CD4-positive, alpha-beta T cell treated with Interleukin-2 at 100 ng/mL for 4 hours (primary cell): Measurements from ENCODE around the gene PMEPA1.

Source experiments
- DNase-seq: peaks from one replicate; pipeline ENCODE4 v3.0.0-alpha.2; 2020; ENCODE audit warnings: low spot score

PMEPA1 gene

GRCh38 chr20:57736738-57737347 lies 27.0 kb upstream of the PMEPA1 start:
- no peak for DNase-seq

DNA sequence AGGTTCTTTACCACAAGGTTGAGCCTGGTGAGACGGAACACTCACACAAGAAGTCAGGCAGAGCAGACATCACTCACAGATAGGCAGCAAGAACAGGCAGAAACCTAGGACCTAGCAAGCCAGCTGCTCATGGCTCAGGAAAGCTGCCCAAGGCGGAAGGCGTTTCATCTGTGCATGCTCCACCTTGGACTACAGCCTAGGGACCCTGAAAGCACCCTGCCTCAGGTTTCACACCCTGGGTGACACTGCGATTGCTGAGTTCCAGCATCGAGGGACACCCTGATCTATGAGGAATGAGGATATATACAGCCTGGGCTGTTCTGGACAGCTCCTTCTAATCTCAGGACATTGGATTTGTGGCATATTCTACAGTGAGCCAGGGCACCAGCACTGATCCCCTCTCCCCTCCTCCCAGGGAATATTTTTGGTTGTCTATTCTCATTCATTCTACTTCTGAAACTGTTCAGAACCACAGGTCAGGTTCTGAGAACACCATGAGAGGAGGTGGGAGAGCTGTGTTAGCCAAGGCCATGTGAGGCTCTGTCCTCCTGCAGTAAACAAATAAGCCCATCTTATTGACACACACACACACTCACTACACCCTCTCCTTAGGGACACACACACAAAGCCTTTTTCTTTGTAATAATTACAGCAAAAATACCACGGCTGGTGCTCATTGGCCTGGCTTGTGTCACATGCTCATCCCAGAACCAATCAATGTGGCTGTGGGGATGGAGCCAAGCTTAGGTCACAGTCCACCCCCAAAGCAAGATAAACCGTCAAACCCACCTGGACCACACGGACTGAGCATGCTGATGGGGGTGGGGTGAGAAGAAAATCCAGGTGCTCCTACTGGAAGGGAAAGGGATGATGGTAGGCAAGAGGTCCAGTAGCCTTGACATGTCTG lies 26.3 kb upstream of the PMEPA1 start:
- no peak for DNase-seq

- DNase-seq, result no peak
Measured at GRCh38 chr20:57734754-57735153, 24.9 kb upstream of the PMEPA1 start.

- no peak for DNase-seq
Measured at GRCh38 chr20:57732226-57732625, 22.4 kb upstream of the PMEPA1 start.

DNA sequence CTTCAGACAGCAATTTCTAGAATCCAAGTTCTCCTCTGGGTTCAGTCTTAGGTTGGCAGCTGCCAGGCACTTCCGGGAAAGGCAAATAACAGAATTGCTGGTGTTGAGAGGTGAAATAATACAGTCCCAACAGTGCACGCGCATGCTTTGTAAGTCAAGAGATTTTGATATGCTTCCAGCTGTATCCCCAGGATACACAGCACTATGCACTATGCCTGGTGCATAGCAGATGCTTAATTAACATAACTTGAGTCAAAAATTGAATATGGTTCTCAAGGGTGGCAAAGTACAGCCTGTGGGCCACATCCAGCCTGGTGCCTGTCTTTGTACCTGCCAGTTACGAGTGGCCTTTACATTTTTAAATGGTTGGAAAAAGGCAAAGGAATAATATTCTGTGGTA lies 18.9 kb upstream of the PMEPA1 start:
- no peak for DNase-seq

- no peak for DNase-seq
Measured at GRCh38 chr20:57727863-57728262, 18.0 kb upstream of the PMEPA1 start.

DNA sequence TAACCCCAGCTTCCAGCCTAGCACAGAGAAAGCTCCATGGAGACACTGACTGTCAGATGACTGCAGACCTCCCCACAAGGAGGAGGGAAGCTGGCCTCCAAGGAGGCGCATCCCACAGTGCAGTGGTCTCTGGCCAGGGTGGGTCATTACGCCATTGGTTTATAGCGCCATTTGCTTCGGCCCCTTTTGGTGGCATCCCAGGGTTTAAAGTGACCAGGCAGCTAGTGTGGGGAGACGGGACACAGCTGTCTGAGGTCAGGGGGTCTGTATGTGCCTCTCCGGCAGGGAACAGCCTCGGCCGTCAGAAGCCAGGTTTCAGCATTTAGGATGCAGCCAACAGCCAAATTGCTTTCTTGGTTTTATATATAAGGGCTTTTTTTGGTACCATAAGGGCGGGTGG lies 15.8 kb upstream of the PMEPA1 start:
- no peak for DNase-seq

DNA sequence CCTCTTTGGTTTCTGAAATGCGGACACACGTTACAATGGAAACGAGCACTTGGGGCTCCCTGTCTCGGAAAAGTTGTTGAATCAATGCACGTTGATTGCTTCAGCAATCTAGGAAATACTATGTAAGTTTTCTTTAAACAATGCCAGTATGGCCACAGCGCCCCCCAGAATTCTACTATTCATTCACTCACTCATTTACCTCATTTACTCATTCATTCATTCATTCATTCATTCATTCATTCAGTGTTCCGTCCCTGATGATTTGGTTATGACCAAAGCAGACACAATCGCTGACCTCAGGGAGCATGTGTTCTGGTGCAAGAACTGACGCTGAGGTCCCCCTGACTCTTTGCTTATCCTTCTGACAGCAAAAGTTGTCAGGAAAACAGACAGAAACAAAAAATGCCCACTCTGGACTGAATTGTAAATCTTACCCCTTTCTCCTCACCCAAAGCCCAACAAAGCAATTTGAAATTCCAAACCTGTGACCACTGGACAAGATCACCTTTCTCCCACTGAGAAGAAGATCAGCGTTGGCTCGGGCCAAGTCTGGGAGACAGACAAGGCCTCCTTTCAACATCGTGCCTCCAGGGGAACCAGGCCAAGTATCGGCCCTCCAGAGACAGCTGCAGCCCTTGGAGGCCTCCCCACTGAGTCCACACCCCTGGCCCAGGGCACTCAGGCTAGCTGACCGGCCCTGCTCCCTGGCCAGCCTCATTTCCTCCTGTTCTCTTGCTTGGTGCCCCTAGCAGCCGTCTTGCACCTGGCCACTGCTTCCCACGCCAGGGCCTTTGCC lies 15.0 kb upstream of the PMEPA1 start:
- DNase-seq, result no peak

GRCh38 chr20:57723816-57724215 lies 14.0 kb upstream of the PMEPA1 start:
- DNase-seq, result no peak

DNA sequence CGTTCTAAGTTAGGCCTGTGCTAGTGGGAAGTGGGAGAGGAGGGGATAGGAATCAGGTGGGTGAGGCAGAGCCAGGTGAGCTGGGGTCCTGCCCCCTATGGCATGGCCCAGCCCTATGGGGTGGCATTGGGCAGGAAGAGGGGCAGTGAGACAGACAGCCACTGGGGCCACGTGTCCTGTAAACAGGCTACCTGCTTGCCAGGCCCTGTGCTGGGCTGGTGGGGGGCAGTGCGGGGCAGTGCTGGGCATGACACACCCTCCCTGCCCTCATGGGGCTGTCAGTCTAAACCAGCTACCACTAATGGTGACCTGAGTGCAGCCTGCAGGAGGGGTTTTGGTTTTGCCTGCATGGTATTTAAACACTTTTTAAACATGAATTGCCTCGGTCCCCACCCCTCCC lies 10.1 kb upstream of the PMEPA1 start:
- no peak for DNase-seq

DNA sequence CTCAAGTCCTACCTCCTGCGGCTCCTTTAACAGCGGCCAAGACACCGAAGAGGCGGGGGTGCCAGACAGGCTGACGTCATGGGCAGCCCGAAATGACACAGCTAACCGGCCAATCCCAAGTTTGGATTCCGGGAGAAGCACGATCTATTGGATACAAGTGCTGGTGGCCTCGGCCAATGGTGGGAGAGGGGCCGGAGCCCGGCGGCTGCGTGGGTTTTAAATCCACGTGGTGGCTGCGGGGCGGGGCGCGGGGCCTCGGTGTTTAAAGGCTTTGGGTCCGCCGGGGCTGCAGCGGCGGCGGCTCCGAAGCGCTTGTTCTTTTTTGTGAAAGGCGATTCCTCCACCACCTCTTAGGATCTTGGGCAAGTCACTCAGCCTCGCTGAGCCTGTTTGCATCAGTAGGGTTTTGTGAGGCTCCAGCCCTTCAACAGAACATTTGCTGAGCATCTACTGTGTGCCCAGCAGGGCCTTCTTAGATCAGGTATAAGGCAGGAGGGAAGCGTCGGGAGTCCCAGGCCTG lies 8.7 kb upstream of the PMEPA1 start:
- DNase-seq, result peak; percentile 95

- DNase-seq, result no peak
Measured at GRCh38 chr20:57717797-57718196, 8.0 kb upstream of the PMEPA1 start.

- DNase-seq, result no peak
Measured at GRCh38 chr20:57716901-57717300, 7.1 kb upstream of the PMEPA1 start.

GRCh38 chr20:57716202-57716601 lies 6.4 kb upstream of the PMEPA1 start:
- no peak for DNase-seq

GRCh38 chr20:57715268-57715904 lies 5.6 kb upstream of the PMEPA1 start:
- no peak for DNase-seq

DNA sequence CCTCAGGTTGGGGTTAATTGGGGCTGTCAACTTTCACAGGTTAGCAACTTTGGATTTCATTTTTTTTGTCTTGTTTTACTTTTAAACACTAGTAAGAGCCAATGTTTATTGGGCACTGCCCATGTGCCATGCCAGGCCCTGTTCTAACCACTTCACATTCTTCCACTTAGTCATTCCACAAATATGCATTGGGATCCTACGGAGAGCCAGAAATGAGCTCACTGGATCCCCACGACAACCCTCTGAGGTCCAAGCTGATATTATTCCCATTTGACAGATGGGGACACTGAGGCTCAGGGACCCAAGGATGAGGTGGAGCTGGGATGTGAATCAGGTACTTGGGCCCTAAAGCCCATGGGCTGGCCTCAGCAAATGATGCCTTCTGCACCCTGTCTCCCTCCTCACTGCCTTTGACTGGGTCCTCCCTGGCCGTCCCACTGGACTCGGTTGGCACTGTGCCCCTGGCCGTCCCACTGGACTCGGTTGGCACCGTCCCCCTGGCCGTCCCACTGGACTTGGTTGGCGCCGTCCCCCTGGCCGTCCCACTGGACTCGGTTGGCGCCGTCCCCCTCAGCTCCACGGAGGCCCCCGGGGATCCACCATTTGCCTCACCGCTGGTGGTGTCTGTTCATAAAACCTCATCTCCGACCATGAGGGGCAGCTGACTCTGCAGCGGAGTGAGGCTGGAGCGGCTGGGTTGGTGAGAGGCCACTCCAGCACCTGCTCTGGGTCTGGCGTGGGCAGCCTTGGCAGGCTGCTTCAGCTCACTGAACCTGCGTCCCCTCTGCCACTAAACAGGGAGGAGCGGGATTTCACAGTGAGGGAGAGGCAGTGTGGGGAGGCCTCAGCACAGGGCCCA lies 4.8 kb upstream of the PMEPA1 start:
- no peak for DNase-seq

GRCh38 chr20:57713951-57714350 lies 4.1 kb upstream of the PMEPA1 start:
- no peak for DNase-seq

GRCh38 chr20:57713505-57713903 lies 3.7 kb upstream of the PMEPA1 start:
- DNase-seq, result no peak

- DNase-seq, result no peak
Measured at GRCh38 chr20:57712851-57713504, 3.2 kb upstream of the PMEPA1 start.

- DNase-seq, result no peak
Measured at GRCh38 chr20:57712341-57712740, 2.5 kb upstream of the PMEPA1 start.

GRCh38 chr20:57711826-57712225 lies 2.0 kb upstream of the PMEPA1 start:
- DNase-seq, result no peak
